K562 (cell line): ENCODE measurements around the gene RETN. TPM values are rescaled to one million over a fixed set of nuclear protein-coding genes. Genes with fewer than 3 reads are reported as not detected.
A peak's percentile ranks its signal among the peaks of the same experiment; 100 is the strongest.

Experiments
- ATAC-seq: fragments of 200-7000 bp; cut with Tn5 transposase; 3 replicates; pipeline ENCODE4 v1.9.1; 2020; ENCODE audit warnings: moderate library complexity
- BruUV-seq: library from RNA; stranded (reverse); fragments of 400-500 nt; replicated peaks from 2 replicates; lab custom pipeline; 2021; lab: Mats Ljungman, UMichigan
- CTCF ChIA-PET: fragments of 300-600 bp; formaldehyde crosslinking; extraction: SDS; loops from one replicate; lab custom pipeline; 2021; ENCODE audit warnings: low intra/inter-chr PET ratio; lab: Yijun Ruan, JAX
- POLR2A ChIA-PET: fragments of 300-600, 350-650 bp; sonication (Branson Sonifier 250); formaldehyde crosslinking; extraction: SDS; loops from one replicate; lab custom pipeline; 2021; ENCODE audit warnings: antibody characterized with exemption, inconsistent platforms; lab: Yijun Ruan, JAX
- DNase-seq, 4 experiments: peaks; one replicate each; pipeline versions ENCODE4 v3.0.0 to v3.0.0-alpha.2; 2011 to 2018; ENCODE audit warnings: low spot score in 3 of 4, mixed read lengths in 3 of 4; ENCODE audit errors: extremely low read depth in 1 of 4
- FAIRE-seq: peaks from 2 replicates; lab custom pipeline; 2011; peaks lifted over from hg19 to GRCh38; lab: Jason Lieb, UNC
- H2AFZ ChIP-seq: 2 replicates; pipeline ENCODE4 v1.6.0; 2011; ENCODE audit warnings: low read depth, low read length, control low read depth, inconsistent platforms
- H3K27ac ChIP-seq: fragments of 200-600 bp; 3 replicates; pipeline ENCODE4 v1.8.0; 2011; ENCODE audit warnings: low read depth, mild to moderate bottlenecking, control low read depth, inconsistent platforms, low read length, moderate library complexity, mixed read lengths; ENCODE audit errors: extremely low read depth
- H3K27me3 ChIP-seq, 2 experiments: fragments of 300-600 bp in 1 of 2; 2 replicates in 1 of 2; 3 replicates in 1 of 2; pipeline versions ENCODE4 v1.6.0 to v1.8.0; 2011; ENCODE audit warnings: inconsistent platforms in 2 of 2, low read length in 2 of 2, mild to moderate bottlenecking in 1 of 2, mixed read lengths in 1 of 2, moderate library complexity in 1 of 2; ENCODE audit not compliant: control insufficient read depth in 2 of 2, insufficient read depth in 2 of 2
- H3K36me3 ChIP-seq: fragments of 300-600 bp; 3 replicates; pipeline ENCODE4 v1.8.0; 2011; ENCODE audit warnings: mild to moderate bottlenecking, low read length, inconsistent platforms; ENCODE audit not compliant: control insufficient read depth, insufficient read depth
- H3K4me1 ChIP-seq, 2 experiments: fragments of 200-600 bp in 1 of 2; replicated peaks in 1 of 2; 2 replicates in 1 of 2; 3 replicates in 1 of 2; pipeline versions ENCODE4 v1.5.1 to v1.8.0; 2011; ENCODE audit warnings: inconsistent platforms in 2 of 2, low read length in 2 of 2, mild to moderate bottlenecking in 1 of 2, mixed read lengths in 1 of 2, moderate library complexity in 1 of 2; ENCODE audit not compliant: control insufficient read depth in 2 of 2, insufficient read depth in 2 of 2
- H3K4me2 ChIP-seq: 2 replicates; pipeline ENCODE4 v1.6.1; 2011; ENCODE audit warnings: low read length, control low read depth, inconsistent platforms, mixed read lengths; ENCODE audit not compliant: insufficient read depth
- H3K4me3 ChIP-seq: fragments of 200-600 bp; sonication (generic), shearing (Covaris generic); 2 replicates; pipeline ENCODE4 v1.5.1; 2016; ENCODE audit warnings: control low read depth, inconsistent platforms
- H3K79me2 ChIP-seq: fragments of 200-600 bp; 3 replicates; pipeline ENCODE4 v1.8.0; 2011; ENCODE audit warnings: low read length, inconsistent platforms; ENCODE audit not compliant: control insufficient read depth, insufficient read depth
- H3K9ac ChIP-seq, 2 experiments: 2 replicates each; pipeline versions ENCODE4 v1.6.0 to v1.6.1; 2011; ENCODE audit warnings: low read depth in 2 of 2, low read length in 2 of 2, control low read depth in 1 of 2, inconsistent platforms in 1 of 2, mild to moderate bottlenecking in 1 of 2, mixed read lengths in 1 of 2; ENCODE audit not compliant: insufficient read depth in 1 of 2
- H3K9me1 ChIP-seq: one replicate; pipeline ENCODE4 v1.6.0; 2011; ENCODE audit warnings: inconsistent platforms, mild to moderate bottlenecking, low read length, moderate library complexity; ENCODE audit not compliant: control insufficient read depth, insufficient read depth
- H3K9me3 ChIP-seq: replicated peaks from 2 replicates; pipeline ENCODE4 v1.5.1; 2011; ENCODE audit warnings: low read depth, low read length, inconsistent platforms; ENCODE audit not compliant: control insufficient read depth, insufficient read depth
- H4K20me1 ChIP-seq: replicated peaks from 2 replicates; pipeline ENCODE4 v1.6.1; 2011; ENCODE audit warnings: low read length, inconsistent platforms, mixed read lengths; ENCODE audit not compliant: control insufficient read depth, insufficient read depth
- ELF1 ChIP-seq: fragments of 200-800 bp; sonication (Bioruptor generic); IDR thresholded peaks from 2 replicates; pipeline ENCODE4 v1.6.1; 2016; ENCODE audit warnings: missing genetic modification characterization, missing compliant biosample characterization
- FOXK2 ChIP-seq, 2 experiments: fragments of 450-650 bp; IDR thresholded peaks in 1 of 2; conservative IDR thresholded peaks in 1 of 2; 2 replicates each; pipeline ENCODE4 v1.6.1; 2016; ENCODE audit warnings: low read depth in 2 of 2, mild to moderate bottlenecking in 1 of 2
- GABPA ChIP-seq: fragments of 200-800 bp; sonication (Bioruptor generic); conservative IDR thresholded peaks from 2 replicates; pipeline ENCODE4 v1.6.1; 2016; ENCODE audit warnings: low read depth, missing genetic modification characterization, missing compliant biosample characterization
- GTF2F1 ChIP-seq: IDR thresholded peaks from 2 replicates; pipeline ENCODE4 v1.6.1; 2011; ENCODE audit warnings: low read depth, low read length, improper control_type of control experiment
- HDAC2 ChIP-seq: fragments of 450-650 bp; IDR thresholded peaks from 2 replicates; pipeline ENCODE4 v1.6.1; 2016; ENCODE audit warnings: mild to moderate bottlenecking
- KLF6 ChIP-seq: fragments of 250-450 bp; sonication (Bioruptor Pico); IDR thresholded peaks from 2 replicates; pipeline ENCODE4 v1.4.0; 2020; ENCODE audit warnings: mild to moderate bottlenecking, moderate library complexity, borderline replicate concordance
- L3MBTL2 ChIP-seq: fragments of 450-650 bp; IDR thresholded peaks from 2 replicates; pipeline ENCODE4 v1.6.1; 2016; ENCODE audit warnings: mild to moderate bottlenecking, moderate library complexity
- LEF1 ChIP-seq: fragments of 450-650 bp; IDR thresholded peaks from 2 replicates; pipeline ENCODE4 v1.6.1; 2016; ENCODE audit warnings: mild to moderate bottlenecking
- MEIS2 ChIP-seq: fragments of 450-650 bp; IDR thresholded peaks from 2 replicates; pipeline ENCODE4 v1.6.1; 2014; ENCODE audit warnings: mild to moderate bottlenecking; ENCODE audit not compliant: partially characterized antibody
- NCOA4 ChIP-seq: fragments of 450-650 bp; IDR thresholded peaks from 2 replicates; pipeline ENCODE4 v1.6.1; 2018; ENCODE audit warnings: mild to moderate bottlenecking; ENCODE audit not compliant: partially characterized antibody
- NFATC3 ChIP-seq: fragments of 450-650 bp; IDR thresholded peaks from 2 replicates; pipeline ENCODE4 v1.6.1; 2017; ENCODE audit warnings: mild to moderate bottlenecking
- PHF20 ChIP-seq: fragments of 450-650 bp; IDR thresholded peaks from 2 replicates; pipeline ENCODE4 v1.6.1; 2018; ENCODE audit not compliant: partially characterized antibody
- PML ChIP-seq: IDR thresholded peaks from 2 replicates; pipeline ENCODE4 v1.6.1; 2012; ENCODE audit warnings: low read length, inconsistent platforms
- SP2 ChIP-seq: IDR thresholded peaks from 2 replicates; pipeline ENCODE4 v1.6.1; 2011; ENCODE audit warnings: mild to moderate bottlenecking, low read depth, low read length, moderate library complexity; ENCODE audit not compliant: poor library complexity, severe bottlenecking; ENCODE audit errors: extremely low read depth
- YBX1 ChIP-seq: fragments of 450-650 bp; IDR thresholded peaks from 2 replicates; pipeline ENCODE4 v1.7.1; 2016; ENCODE audit warnings: mild to moderate bottlenecking
- ZNF212 ChIP-seq: fragments of 450-650 bp; formaldehyde crosslinking; IDR thresholded peaks from 2 replicates; pipeline ENCODE4 v1.4.0; 2020; ENCODE audit warnings: mild to moderate bottlenecking
- ZNF282 ChIP-seq: sonication (generic); formaldehyde crosslinking; IDR thresholded peaks from 2 replicates; pipeline ENCODE4 v1.8.1; 2023; ENCODE audit warnings: missing genetic modification reagents
- ZNF316 ChIP-seq: fragments of 450-650 bp; IDR thresholded peaks from 2 replicates; pipeline ENCODE4 v1.6.1; 2016
- WGBS: fragments of 100-300 bp; shearing (Covaris generic); methylation state at CpG from one replicate; pipeline ENCODE4 v1.1.6; 2016; ENCODE audit warnings: low coverage, mixed read lengths; ENCODE audit not compliant: insufficient coverage; ENCODE audit errors: missing lambda C conversion rate; 5-methylcytosine and 5-hydroxymethylcytosine counted together
- in situ Hi-C: fragments of 300-500 bp; cut with MboI; formaldehyde crosslinking; loops from 4 replicates; pipeline ENCODE4 v1.15.0; 2018; ENCODE audit warnings: inconsistent platforms, mixed read lengths
- intact Hi-C: fragments of 100-400 bp; cut with micrococcal nuclease; formaldehyde crosslinking; loops from 2 replicates; pipeline ENCODE4 v1.14.2; 2022
- polyA plus RNA-seq, 8 experiments: library from polyadenylated mRNA; depleted of rRNA in 4 of 8; stranded (reverse) in 5 of 8; unstranded in 3 of 8; fragments of >200 nt; fragmentation: Nextera tagmentation in 2 of 8; fragmentation: Illumina TruSeq in 1 of 8; extraction: Ambion mirVana in 2 of 8; extraction: Trizol in 1 of 8; gene quantifications; 2 replicates each; pipeline versions ENCODE4 v1.2.1 to v1.2.3, GENCODE V29; 2011 to 2014; ENCODE audit warnings: inconsistent platforms in 1 of 8, missing spikeins in 1 of 8
- total RNA-seq, 7 experiments: library from RNA; depleted of rRNA in 6 of 7; stranded (reverse); fragments of >200 nt in 6 of 7; fragmentation: Illumina TruSeq in 2 of 7; extraction: Trizol in 2 of 7; gene quantifications; 2 replicates each; pipeline versions ENCODE4 v1.2.1 to v1.2.3, GENCODE V29; 2011 to 2021; ENCODE audit warnings: low replicate concordance in 1 of 7
- TF ChIP-seq, protein P1 (sequence below), 2 experiments: fragments of 200-800 bp in 1 of 2; sonication (Bioruptor generic) in 1 of 2; sonication (generic) in 1 of 2; formaldehyde crosslinking in 1 of 2; IDR thresholded peaks in 1 of 2; conservative IDR thresholded peaks in 1 of 2; 2 replicates each; pipeline versions ENCODE4 v1.5.0 to v1.6.1; 2016 to 2020; ENCODE audit warnings: missing compliant biosample characterization in 1 of 2, missing genetic modification characterization in 1 of 2, missing genetic modification reagents in 1 of 2
- TF ChIP-seq, protein P2 (sequence below): fragments of 450-650 bp; IDR thresholded peaks from 2 replicates; pipeline ENCODE4 v1.6.1; 2017; ENCODE audit warnings: antibody characterized with exemption
- TF ChIP-seq, protein P3 (sequence below): fragments of 450-650 bp; conservative IDR thresholded peaks from 2 replicates; pipeline ENCODE4 v1.6.1; 2016; ENCODE audit warnings: missing genetic modification characterization, low read depth, mild to moderate bottlenecking, missing compliant biosample characterization, moderate library complexity

Gene RETN
- total and polyA plus RNA-seq, 9 of the 15 experiments (the other 6 are each of a cell fraction or from before 2014, with no cell fraction given), result not detected

DNA sequence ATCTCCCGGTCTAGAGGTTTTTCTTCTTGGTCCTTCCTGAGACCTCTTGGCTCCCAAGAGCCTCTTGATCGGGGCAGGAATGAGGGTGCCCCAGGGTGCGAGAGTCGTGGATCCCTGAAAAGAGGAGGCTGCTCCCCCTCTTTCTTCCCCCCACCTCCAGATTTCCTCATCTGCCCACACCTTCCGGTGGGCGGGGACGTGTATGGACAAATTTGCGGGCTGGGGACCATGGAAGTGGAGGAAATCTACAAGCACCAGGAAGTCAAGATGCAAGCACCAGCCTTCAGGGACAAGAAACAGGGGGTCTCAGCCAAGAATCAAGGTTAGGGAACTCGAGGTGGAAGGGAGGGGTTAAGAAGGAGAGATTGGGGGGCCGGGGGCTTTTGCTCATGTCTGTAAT is 8.0 kb downstream of the RETN start, which contains the start of gene MCEMP1:
Gene MCEMP1, plus strand, starts transcription at position 237 of the 400 bp plus-strand sequence. Its CDS starts 31 bp downstream, at position 268.
- Histone ChIP-seq H3K9me3 (peaks cover 5% of the 10 kb centered on the region; the same call in 1 of the 2 replicates), H2AFZ (peak within 1 kb of the TSS; percentile 55; the same call in 1 of the 2 replicates), H3K9ac (no peak within 1 kb of the TSS), H3K9me1 (no peaks in the 10 kb centered on the region), H3K36me3 (no peaks in the 10 kb centered on the region), H3K4me3 (no peak within 1 kb of the TSS; the same call in 1 of the 2 replicates), H4K20me1 (no peaks in the 10 kb centered on the region), H3K4me1 (peaks cover 10 to 17% of the 10 kb centered on the region in 2 experiments; a peak in 4 of 5 replicates), H3K27ac (no peak within 1 kb of the TSS), H3K27me3 (peaks cover under 1 to 11% of the 10 kb centered on the region in 2 experiments; a peak in 2 of 5 replicates), H3K79me2 (peaks cover 11% of the 10 kb centered on the region; the same call in 2 of the 3 replicates), H3K4me2 (peak within 1 kb of the TSS; percentile 31)
- WGBS, result 3% methylated on average over 10 of the region's 10 CpGs
- DNase-seq (no peak), FAIRE-seq (no peak), ATAC-seq (no peak)
- intact Hi-C loops, result no loop called here
- CTCF ChIA-PET, result no interaction called here
- POLR2A ChIA-PET, result no interaction called here
- in situ Hi-C loops, result loop anchor here (5.0 kb wide), 1 partner anchor 90 kb away; no protein-coding TSS in a partner anchor
- no TSS peak for BruUV-seq
- TF ChIP-seq GTF2F1 (no peak), GABPA (peak; percentile 55; the same call in 1 of the 2 replicates), PML (no peak), FOXK2 (conservative IDR thresholded peaks at IDR 0.05 in 1 of 2, IDR thresholded peaks at IDR 0.05 in 1 of 2; ENCODE audit: low read depth in 2 of 2) (no peak), PHF20 (no peak), NFATC3 (no peak), ZNF282 (CRISPR knock-in tag) (no peak), HDAC2 (no peak), YBX1 (no peak), SP2 (no peak), KLF6 (CRISPR knock-in tag) (no peak), NCOA4 (no peak), ELF1 (tag) (0 out of 2 replicates have a peak, but pooled peaks have one; percentile 52), MEIS2 (no peak), L3MBTL2 (no peak), ZNF316 (no peak), LEF1 (no peak), ZNF212 (no peak)
- TF ChIP-seq, protein P1, sequence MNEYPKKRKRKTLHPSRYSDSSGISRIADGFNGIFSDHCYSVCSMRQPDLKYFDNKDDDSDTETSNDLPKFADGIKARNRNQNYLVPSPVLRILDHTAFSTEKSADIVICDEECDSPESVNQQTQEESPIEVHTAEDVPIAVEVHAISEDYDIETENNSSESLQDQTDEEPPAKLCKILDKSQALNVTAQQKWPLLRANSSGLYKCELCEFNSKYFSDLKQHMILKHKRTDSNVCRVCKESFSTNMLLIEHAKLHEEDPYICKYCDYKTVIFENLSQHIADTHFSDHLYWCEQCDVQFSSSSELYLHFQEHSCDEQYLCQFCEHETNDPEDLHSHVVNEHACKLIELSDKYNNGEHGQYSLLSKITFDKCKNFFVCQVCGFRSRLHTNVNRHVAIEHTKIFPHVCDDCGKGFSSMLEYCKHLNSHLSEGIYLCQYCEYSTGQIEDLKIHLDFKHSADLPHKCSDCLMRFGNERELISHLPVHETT (CRISPR knock-in tag; conservative IDR thresholded peaks at IDR 0.05 in 1 of 2, IDR thresholded peaks at IDR 0.05 in 1 of 2), result no peak
- TF ChIP-seq, protein P2, sequence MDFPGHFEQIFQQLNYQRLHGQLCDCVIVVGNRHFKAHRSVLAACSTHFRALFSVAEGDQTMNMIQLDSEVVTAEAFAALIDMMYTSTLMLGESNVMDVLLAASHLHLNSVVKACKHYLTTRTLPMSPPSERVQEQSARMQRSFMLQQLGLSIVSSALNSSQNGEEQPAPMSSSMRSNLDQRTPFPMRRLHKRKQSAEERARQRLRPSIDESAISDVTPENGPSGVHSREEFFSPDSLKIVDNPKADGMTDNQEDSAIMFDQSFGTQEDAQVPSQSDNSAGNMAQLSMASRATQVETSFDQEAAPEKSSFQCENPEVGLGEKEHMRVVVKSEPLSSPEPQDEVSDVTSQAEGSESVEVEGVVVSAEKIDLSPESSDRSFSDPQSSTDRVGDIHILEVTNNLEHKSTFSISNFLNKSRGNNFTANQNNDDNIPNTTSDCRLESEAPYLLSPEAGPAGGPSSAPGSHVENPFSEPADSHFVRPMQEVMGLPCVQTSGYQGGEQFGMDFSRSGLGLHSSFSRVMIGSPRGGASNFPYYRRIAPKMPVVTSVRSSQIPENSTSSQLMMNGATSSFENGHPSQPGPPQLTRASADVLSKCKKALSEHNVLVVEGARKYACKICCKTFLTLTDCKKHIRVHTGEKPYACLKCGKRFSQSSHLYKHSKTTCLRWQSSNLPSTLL, result no peak
- TF ChIP-seq, protein P3, sequence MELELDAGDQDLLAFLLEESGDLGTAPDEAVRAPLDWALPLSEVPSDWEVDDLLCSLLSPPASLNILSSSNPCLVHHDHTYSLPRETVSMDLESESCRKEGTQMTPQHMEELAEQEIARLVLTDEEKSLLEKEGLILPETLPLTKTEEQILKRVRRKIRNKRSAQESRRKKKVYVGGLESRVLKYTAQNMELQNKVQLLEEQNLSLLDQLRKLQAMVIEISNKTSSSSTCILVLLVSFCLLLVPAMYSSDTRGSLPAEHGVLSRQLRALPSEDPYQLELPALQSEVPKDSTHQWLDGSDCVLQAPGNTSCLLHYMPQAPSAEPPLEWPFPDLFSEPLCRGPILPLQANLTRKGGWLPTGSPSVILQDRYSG (tag), result no peak
